DND-41 (cell line): Measurements from ENCODE around the gene SLC38A8.

Source experiments
- EZH2 ChIP-seq: IDR thresholded peaks from 3 replicates; pipeline ENCODE4 v1.6.1; 2012; ENCODE audit warnings: borderline replicate concordance, low read depth, mild to moderate bottlenecking, moderate library complexity, low read length, inconsistent platforms; ENCODE audit not compliant: severe bottlenecking
- TF ChIP-seq, protein P1 (sequence below): IDR thresholded peaks from 2 replicates; pipeline ENCODE4 v1.5.1; 2012; ENCODE audit warnings: borderline replicate concordance, low read length, moderate library complexity, mild to moderate bottlenecking; ENCODE audit not compliant: poor library complexity, severe bottlenecking; ENCODE audit errors: extremely low read depth

DNA sequence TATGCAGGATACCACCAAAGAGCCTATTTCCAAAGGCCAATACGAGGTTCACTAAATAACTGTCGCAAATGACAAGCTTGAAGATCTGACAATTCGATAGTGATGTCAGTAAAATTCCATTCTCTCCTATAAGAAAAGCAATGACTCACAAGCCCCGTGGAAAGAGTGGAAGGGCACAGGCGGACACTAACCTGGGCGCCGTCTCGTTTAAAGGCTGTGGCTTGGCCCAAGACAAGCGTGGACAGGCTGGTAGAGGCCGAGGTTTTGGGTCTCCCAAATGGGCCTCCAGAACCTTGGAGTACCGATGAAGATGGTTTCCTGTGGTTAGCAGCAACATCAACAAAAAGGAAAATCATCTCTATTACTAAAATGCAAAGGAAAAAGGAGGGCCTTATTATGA is 16.5 kb upstream of the SLC38A8 start:
- TF ChIP-seq EZH2, result no peak
- TF ChIP-seq, protein P1, sequence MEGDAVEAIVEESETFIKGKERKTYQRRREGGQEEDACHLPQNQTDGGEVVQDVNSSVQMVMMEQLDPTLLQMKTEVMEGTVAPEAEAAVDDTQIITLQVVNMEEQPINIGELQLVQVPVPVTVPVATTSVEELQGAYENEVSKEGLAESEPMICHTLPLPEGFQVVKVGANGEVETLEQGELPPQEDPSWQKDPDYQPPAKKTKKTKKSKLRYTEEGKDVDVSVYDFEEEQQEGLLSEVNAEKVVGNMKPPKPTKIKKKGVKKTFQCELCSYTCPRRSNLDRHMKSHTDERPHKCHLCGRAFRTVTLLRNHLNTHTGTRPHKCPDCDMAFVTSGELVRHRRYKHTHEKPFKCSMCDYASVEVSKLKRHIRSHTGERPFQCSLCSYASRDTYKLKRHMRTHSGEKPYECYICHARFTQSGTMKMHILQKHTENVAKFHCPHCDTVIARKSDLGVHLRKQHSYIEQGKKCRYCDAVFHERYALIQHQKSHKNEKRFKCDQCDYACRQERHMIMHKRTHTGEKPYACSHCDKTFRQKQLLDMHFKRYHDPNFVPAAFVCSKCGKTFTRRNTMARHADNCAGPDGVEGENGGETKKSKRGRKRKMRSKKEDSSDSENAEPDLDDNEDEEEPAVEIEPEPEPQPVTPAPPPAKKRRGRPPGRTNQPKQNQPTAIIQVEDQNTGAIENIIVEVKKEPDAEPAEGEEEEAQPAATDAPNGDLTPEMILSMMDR, result no peak
